HepG2 (cell line): ENCODE data around the gene ZC3H4. TPM values are rescaled to one million over a fixed set of nuclear protein-coding genes. Genes with fewer than 3 reads are reported as not detected.

ENCODE experiments used
- CHCHD3 ChIP-seq: sonication (generic); formaldehyde crosslinking; IDR thresholded peaks from 2 replicates; pipeline ENCODE4 v1.8.0; 2022; ENCODE audit warnings: mild to moderate bottlenecking, missing genetic modification reagents, moderate library complexity
- GZF1 ChIP-seq: sonication (generic); formaldehyde crosslinking; IDR thresholded peaks from 2 replicates; pipeline ENCODE4 v1.5.1; 2020; ENCODE audit warnings: mild to moderate bottlenecking, missing genetic modification reagents
- HDAC2 ChIP-seq: sonication (generic); formaldehyde crosslinking; IDR thresholded peaks from 2 replicates; pipeline ENCODE4 v1.4.0; 2020; ENCODE audit warnings: missing genetic modification reagents
- HES4 ChIP-seq: sonication (generic); formaldehyde crosslinking; IDR thresholded peaks from 2 replicates; pipeline ENCODE4 v1.9.0; 2021; ENCODE audit warnings: mild to moderate bottlenecking, missing genetic modification reagents, borderline replicate concordance
- HNRNPL ChIP-seq: fragments of 200-400 bp; formaldehyde crosslinking; IDR thresholded peaks from 2 replicates; pipeline ENCODE4 v1.6.1; 2017; ENCODE audit warnings: mild to moderate bottlenecking, low read depth, low read length
- KLF6 ChIP-seq: IDR thresholded peaks from 2 replicates; pipeline ENCODE4 v1.8.0; 2016; ENCODE audit warnings: missing biosample characterization, missing genetic modification reagents
- KLF9 ChIP-seq: IDR thresholded peaks from 2 replicates; pipeline ENCODE4 v1.6.1; 2016; ENCODE audit warnings: low read depth
- MBNL3 ChIP-seq: fragments of 250-450 bp; sonication (Bioruptor Pico); conservative IDR thresholded peaks from 2 replicates; pipeline ENCODE4 v1.8.0; 2022; ENCODE audit warnings: mild to moderate bottlenecking, inconsistent platforms
- NKX3-1 ChIP-seq: sonication (generic); formaldehyde crosslinking; IDR thresholded peaks from 2 replicates; pipeline ENCODE4 v1.5.0; 2020; ENCODE audit warnings: missing genetic modification reagents
- SMYD3 ChIP-seq: sonication (generic); formaldehyde crosslinking; IDR thresholded peaks from 2 replicates; pipeline ENCODE4 v1.8.1; 2023; ENCODE audit warnings: mild to moderate bottlenecking, missing genetic modification reagents
- STAG1 ChIP-seq: sonication (generic); formaldehyde crosslinking; IDR thresholded peaks from 2 replicates; pipeline ENCODE4 v1.4.0; 2020; ENCODE audit warnings: missing genetic modification reagents
- ZFP82 ChIP-seq: sonication (generic); formaldehyde crosslinking; IDR thresholded peaks from 2 replicates; pipeline ENCODE4 v1.5.1; 2020; ENCODE audit warnings: mild to moderate bottlenecking, missing genetic modification reagents, borderline replicate concordance
- ZNF12 ChIP-seq: sonication (generic); formaldehyde crosslinking; IDR thresholded peaks from 2 replicates; pipeline ENCODE4 v1.5.0; 2020; ENCODE audit warnings: missing genetic modification reagents
- ZNF564 ChIP-seq: sonication (generic); formaldehyde crosslinking; IDR thresholded peaks from 2 replicates; pipeline ENCODE4 v1.8.1; 2023; ENCODE audit warnings: mild to moderate bottlenecking, missing genetic modification reagents
- ZNF772 ChIP-seq: sonication (generic); formaldehyde crosslinking; IDR thresholded peaks from 2 replicates; pipeline ENCODE4 v1.5.0; 2020; ENCODE audit warnings: mild to moderate bottlenecking, missing genetic modification reagents
- ZNF781 ChIP-seq: sonication (generic); formaldehyde crosslinking; IDR thresholded peaks from 2 replicates; pipeline ENCODE4 v1.5.1; 2020; ENCODE audit warnings: borderline replicate concordance, mild to moderate bottlenecking, missing genetic modification reagents; ENCODE audit errors: not compliant biosample characterization
- polyA plus RNA-seq, 8 experiments: library from polyadenylated mRNA; depleted of rRNA in 3 of 8; stranded (reverse) in 7 of 8; unstranded in 1 of 8; fragments of >200 nt; fragmentation: Illumina TruSeq in 4 of 8; extraction: Trizol in 4 of 8; gene quantifications; 2 replicates each; pipeline versions ENCODE4 v1.2.1 to v1.2.3, GENCODE V29; 2011 to 2016; ENCODE audit warnings: low read depth in 4 of 8, missing spikeins in 1 of 8, mixed read lengths in 1 of 8; ENCODE audit not compliant: insufficient read depth in 1 of 8
- total RNA-seq, 5 experiments: library from RNA; depleted of rRNA; stranded (reverse); fragments of >200 nt; fragmentation: Illumina TruSeq; extraction: Trizol; gene quantifications; 2 replicates each; pipeline ENCODE4 v1.2.3, GENCODE V29; 2016; ENCODE audit warnings: low read depth in 1 of 5
- TF ChIP-seq, protein P1 (sequence below): sonication (generic); formaldehyde crosslinking; IDR thresholded peaks from 2 replicates; pipeline ENCODE4 v1.4.0; 2020; ENCODE audit warnings: missing genetic modification reagents
- TF ChIP-seq, protein P2 (sequence below): sonication (generic); formaldehyde crosslinking; IDR thresholded peaks from 2 replicates; pipeline ENCODE4 v1.5.1; 2020; ENCODE audit warnings: missing genetic modification reagents, mild to moderate bottlenecking, borderline replicate concordance
- TF ChIP-seq, protein P3 (sequence below): sonication (generic); formaldehyde crosslinking; IDR thresholded peaks from 2 replicates; pipeline ENCODE4 v1.5.0; 2020; ENCODE audit warnings: mild to moderate bottlenecking, missing genetic modification reagents
- TF ChIP-seq, protein P4 (sequence below): sonication (generic); formaldehyde crosslinking; IDR thresholded peaks from 2 replicates; pipeline ENCODE4 v1.4.0; 2020; ENCODE audit warnings: missing genetic modification reagents

Gene ZC3H4
- total and polyA plus RNA-seq, 2 of the 13 experiments (the other 11 are each of a cell fraction or from before 2014, with no cell fraction given): 1.8 to 10.7 TPM

DNA sequence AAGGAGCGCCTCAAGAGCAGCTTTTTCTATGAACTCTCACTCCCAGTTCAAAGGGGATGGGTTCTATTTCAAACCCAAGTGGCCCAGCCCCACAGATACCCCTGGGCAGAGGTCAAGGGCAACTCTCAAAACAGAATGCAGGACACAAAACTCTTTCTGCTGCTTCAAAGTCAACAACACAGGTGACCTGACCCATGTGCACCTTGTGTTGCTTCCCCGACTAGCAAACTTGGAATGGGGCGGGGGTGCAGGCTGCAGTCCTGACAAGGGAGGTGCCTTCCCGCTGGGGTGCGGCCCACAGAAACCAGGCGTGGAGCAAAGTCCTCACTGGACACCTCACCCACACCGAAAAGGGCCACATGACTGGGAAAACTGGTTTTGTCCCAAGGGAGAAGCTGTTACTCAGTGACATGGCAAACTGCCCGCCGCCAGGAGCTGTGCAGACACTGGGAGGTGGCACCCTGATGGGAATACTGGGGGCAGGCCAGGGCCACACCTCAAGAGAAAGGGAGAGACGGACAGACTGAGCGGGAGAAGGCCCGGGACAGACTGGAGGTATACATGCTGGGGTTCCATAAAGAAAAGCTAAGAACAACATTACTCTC is 17.4 kb downstream of the ZC3H4 start (continued):
- TF ChIP-seq NKX3-1: no peak
- TF ChIP-seq CHCHD3 (CRISPR knock-in tag): no peak
- TF ChIP-seq KLF9 (CRISPR knock-in tag): peak; percentile 24; the same call in 1 of the 2 replicates
- TF ChIP-seq, protein P1, sequence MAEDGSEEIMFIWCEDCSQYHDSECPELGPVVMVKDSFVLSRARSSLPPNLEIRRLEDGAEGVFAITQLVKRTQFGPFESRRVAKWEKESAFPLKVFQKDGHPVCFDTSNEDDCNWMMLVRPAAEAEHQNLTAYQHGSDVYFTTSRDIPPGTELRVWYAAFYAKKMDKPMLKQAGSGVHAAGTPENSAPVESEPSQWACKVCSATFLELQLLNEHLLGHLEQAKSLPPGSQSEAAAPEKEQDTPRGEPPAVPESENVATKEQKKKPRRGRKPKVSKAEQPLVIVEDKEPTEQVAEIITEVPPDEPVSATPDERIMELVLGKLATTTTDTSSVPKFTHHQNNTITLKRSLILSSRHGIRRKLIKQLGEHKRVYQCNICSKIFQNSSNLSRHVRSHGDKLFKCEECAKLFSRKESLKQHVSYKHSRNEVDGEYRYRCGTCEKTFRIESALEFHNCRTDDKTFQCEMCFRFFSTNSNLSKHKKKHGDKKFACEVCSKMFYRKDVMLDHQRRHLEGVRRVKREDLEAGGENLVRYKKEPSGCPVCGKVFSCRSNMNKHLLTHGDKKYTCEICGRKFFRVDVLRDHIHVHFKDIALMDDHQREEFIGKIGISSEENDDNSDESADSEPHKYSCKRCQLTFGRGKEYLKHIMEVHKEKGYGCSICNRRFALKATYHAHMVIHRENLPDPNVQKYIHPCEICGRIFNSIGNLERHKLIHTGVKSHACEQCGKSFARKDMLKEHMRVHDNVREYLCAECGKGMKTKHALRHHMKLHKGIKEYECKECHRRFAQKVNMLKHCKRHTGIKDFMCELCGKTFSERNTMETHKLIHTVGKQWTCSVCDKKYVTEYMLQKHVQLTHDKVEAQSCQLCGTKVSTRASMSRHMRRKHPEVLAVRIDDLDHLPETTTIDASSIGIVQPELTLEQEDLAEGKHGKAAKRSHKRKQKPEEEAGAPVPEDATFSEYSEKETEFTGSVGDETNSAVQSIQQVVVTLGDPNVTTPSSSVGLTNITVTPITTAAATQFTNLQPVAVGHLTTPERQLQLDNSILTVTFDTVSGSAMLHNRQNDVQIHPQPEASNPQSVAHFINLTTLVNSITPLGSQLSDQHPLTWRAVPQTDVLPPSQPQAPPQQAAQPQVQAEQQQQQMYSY (CRISPR knock-in tag): no peak
- TF ChIP-seq, protein P2, sequence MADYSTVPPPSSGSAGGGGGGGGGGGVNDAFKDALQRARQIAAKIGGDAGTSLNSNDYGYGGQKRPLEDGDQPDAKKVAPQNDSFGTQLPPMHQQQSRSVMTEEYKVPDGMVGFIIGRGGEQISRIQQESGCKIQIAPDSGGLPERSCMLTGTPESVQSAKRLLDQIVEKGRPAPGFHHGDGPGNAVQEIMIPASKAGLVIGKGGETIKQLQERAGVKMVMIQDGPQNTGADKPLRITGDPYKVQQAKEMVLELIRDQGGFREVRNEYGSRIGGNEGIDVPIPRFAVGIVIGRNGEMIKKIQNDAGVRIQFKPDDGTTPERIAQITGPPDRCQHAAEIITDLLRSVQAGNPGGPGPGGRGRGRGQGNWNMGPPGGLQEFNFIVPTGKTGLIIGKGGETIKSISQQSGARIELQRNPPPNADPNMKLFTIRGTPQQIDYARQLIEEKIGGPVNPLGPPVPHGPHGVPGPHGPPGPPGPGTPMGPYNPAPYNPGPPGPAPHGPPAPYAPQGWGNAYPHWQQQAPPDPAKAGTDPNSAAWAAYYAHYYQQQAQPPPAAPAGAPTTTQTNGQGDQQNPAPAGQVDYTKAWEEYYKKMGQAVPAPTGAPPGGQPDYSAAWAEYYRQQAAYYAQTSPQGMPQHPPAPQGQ: no peak
- TF ChIP-seq HES4 (CRISPR knock-in tag): no peak
- no peak for TF ChIP-seq ZNF564
- TF ChIP-seq SMYD3 (CRISPR knock-in tag): no peak
- TF ChIP-seq MBNL3 (CRISPR knock-in tag): no peak
- TF ChIP-seq ZNF781 (CRISPR knock-in tag): no peak
- TF ChIP-seq GZF1 (CRISPR knock-in tag): no peak
- peak; percentile 10; the same call in 1 of the 2 replicates for TF ChIP-seq ZNF12 (CRISPR knock-in tag)
- peak; percentile 92 for TF ChIP-seq HNRNPL
- peak; percentile 89; the same call in 1 of the 2 replicates for TF ChIP-seq KLF6 (CRISPR knock-in tag)
- peak; percentile 98 for TF ChIP-seq HDAC2 (CRISPR knock-in tag)
- peak; percentile 25; the same call in 1 of the 2 replicates for TF ChIP-seq STAG1 (CRISPR knock-in tag)
- peak; percentile 75 for TF ChIP-seq ZNF772 (CRISPR knock-in tag)
- TF ChIP-seq ZFP82 (CRISPR knock-in tag): 0 out of 2 replicates have a peak, but pooled peaks have one; percentile 68
- TF ChIP-seq, protein P3, sequence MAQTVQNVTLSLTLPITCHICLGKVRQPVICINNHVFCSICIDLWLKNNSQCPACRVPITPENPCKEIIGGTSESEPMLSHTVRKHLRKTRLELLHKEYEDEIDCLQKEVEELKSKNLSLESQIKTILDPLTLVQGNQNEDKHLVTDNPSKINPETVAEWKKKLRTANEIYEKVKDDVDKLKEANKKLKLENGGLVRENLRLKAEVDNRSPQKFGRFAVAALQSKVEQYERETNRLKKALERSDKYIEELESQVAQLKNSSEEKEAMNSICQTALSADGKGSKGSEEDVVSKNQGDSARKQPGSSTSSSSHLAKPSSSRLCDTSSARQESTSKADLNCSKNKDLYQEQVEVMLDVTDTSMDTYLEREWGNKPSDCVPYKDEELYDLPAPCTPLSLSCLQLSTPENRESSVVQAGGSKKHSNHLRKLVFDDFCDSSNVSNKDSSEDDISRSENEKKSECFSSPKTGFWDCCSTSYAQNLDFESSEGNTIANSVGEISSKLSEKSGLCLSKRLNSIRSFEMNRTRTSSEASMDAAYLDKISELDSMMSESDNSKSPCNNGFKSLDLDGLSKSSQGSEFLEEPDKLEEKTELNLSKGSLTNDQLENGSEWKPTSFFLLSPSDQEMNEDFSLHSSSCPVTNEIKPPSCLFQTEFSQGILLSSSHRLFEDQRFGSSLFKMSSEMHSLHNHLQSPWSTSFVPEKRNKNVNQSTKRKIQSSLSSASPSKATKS: no peak
- TF ChIP-seq, protein P4, sequence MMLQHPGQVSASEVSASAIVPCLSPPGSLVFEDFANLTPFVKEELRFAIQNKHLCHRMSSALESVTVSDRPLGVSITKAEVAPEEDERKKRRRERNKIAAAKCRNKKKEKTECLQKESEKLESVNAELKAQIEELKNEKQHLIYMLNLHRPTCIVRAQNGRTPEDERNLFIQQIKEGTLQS (CRISPR knock-in tag): peak; percentile 12; the same call in 1 of the 2 replicates
